SU-DHL-6 (cell line): Measurements from ENCODE around the gene SETMAR.

Source experiments
- H2AFZ ChIP-seq: fragments of 200-600 bp; sonication (generic); 2 replicates; pipeline ENCODE4 v1.6.1; 2014; ENCODE audit warnings: low read depth, mild to moderate bottlenecking, moderate library complexity, mixed read lengths, antibody characterized with exemption, low read length; ENCODE audit not compliant: severe bottlenecking
- H3F3A ChIP-seq: fragments of 200-600 bp; shearing (Covaris generic); 2 replicates; pipeline ENCODE4 v1.6.0; 2016; ENCODE audit warnings: antibody characterized with exemption, mild to moderate bottlenecking; ENCODE audit not compliant: insufficient read depth
- H3K27ac ChIP-seq: fragments of 200-600 bp; sonication (generic); 2 replicates; pipeline ENCODE4 v1.5.1; 2016; ENCODE audit warnings: low read depth, mild to moderate bottlenecking, low read length, moderate library complexity, mixed read lengths
- H3K27me3 ChIP-seq: fragments of 200-600 bp; sonication (generic), shearing (Covaris generic); 2 replicates; pipeline ENCODE4 v1.6.0; 2014; ENCODE audit warnings: mild to moderate bottlenecking, low read length
- H3K36me3 ChIP-seq: fragments of 200-600 bp; sonication (generic); 2 replicates; pipeline ENCODE4 v1.6.1; 2014; ENCODE audit warnings: mild to moderate bottlenecking, low read length, mixed read lengths
- H3K4me2 ChIP-seq: fragments of 300-600, 200-600 bp; shearing (Covaris generic), sonication (generic); 2 replicates; pipeline ENCODE4 v1.6.0; 2014; ENCODE audit warnings: low read length, low read depth, mild to moderate bottlenecking; ENCODE audit not compliant: poor library complexity, severe bottlenecking
- H3K4me3 ChIP-seq: fragments of 200-600 bp; sonication (generic); 2 replicates; pipeline ENCODE4 v1.5.1; 2014; ENCODE audit warnings: antibody characterized with exemption, low read length, mild to moderate bottlenecking, mixed read lengths; ENCODE audit not compliant: insufficient read depth, poor library complexity, severe bottlenecking
- H3K79me2 ChIP-seq: fragments of 200-600 bp; sonication (generic); 2 replicates; pipeline ENCODE4 v1.6.1; 2014; ENCODE audit warnings: mild to moderate bottlenecking, low read length, moderate library complexity; ENCODE audit not compliant: insufficient read depth
- H3K9ac ChIP-seq: fragments of 200-600 bp; sonication (generic); 2 replicates; pipeline ENCODE4 v1.7.0; 2014; ENCODE audit warnings: mild to moderate bottlenecking, low read length
- H3K9me2 ChIP-seq: fragments of 200-600 bp; sonication (generic); replicated peaks from 2 replicates; pipeline ENCODE4 v1.6.1; 2014; ENCODE audit warnings: low read length; ENCODE audit not compliant: insufficient read depth
- H3K9me3 ChIP-seq: fragments of 200-600 bp; sonication (generic); 2 replicates; pipeline ENCODE4 v1.6.1; 2014; ENCODE audit warnings: low read length, mixed read lengths; ENCODE audit not compliant: insufficient read depth
- H4K20me1 ChIP-seq: fragments of 200-600 bp; sonication (generic); 2 replicates; pipeline ENCODE4 v1.6.1; 2014; ENCODE audit warnings: low read depth, mild to moderate bottlenecking, antibody characterized with exemption, low read length, moderate library complexity, mixed read lengths
- EZH2phosphoT487 ChIP-seq: fragments of 200-600 bp; sonication (generic), shearing (Covaris generic); conservative IDR thresholded peaks from 2 replicates; pipeline ENCODE4 v1.6.1; 2018; ENCODE audit warnings: mild to moderate bottlenecking, antibody characterized with exemption, low read length, moderate library complexity, mixed read lengths
- TF ChIP-seq, protein P1 (sequence below): fragments of 200-600 bp; sonication (generic); IDR thresholded peaks from one replicate; pipeline ENCODE4 v1.5.1; 2017; ENCODE audit warnings: antibody characterized with exemption, mild to moderate bottlenecking, low read length, moderate library complexity; ENCODE audit not compliant: insufficient read depth, poor library complexity, severe bottlenecking

The SETMAR gene

GRCh38 chr3:4355401-4356219 is 52.4 kb downstream of the SETMAR start:
- H3F3A ChIP-seq = no peaks in the 10 kb centered on the region
- H3K27me3 ChIP-seq = no peaks in the 10 kb centered on the region
- H3K9ac ChIP-seq = no peak overlapping the region
- no peak overlapping the region for H3K27ac ChIP-seq
- H4K20me1 ChIP-seq = no peaks in the 10 kb centered on the region
- no peak overlapping the region for H3K4me2 ChIP-seq
- no peaks in the 10 kb centered on the region for H3K9me2 ChIP-seq
- no peak overlapping the region for H2AFZ ChIP-seq
- H3K4me3 ChIP-seq = no peak overlapping the region
- no peaks in the 10 kb centered on the region for H3K9me3 ChIP-seq
- H3K79me2 ChIP-seq = no peaks in the 10 kb centered on the region
- no peaks in the 10 kb centered on the region for H3K36me3 ChIP-seq
- no peak for TF ChIP-seq EZH2phosphoT487
- TF ChIP-seq, protein P1, sequence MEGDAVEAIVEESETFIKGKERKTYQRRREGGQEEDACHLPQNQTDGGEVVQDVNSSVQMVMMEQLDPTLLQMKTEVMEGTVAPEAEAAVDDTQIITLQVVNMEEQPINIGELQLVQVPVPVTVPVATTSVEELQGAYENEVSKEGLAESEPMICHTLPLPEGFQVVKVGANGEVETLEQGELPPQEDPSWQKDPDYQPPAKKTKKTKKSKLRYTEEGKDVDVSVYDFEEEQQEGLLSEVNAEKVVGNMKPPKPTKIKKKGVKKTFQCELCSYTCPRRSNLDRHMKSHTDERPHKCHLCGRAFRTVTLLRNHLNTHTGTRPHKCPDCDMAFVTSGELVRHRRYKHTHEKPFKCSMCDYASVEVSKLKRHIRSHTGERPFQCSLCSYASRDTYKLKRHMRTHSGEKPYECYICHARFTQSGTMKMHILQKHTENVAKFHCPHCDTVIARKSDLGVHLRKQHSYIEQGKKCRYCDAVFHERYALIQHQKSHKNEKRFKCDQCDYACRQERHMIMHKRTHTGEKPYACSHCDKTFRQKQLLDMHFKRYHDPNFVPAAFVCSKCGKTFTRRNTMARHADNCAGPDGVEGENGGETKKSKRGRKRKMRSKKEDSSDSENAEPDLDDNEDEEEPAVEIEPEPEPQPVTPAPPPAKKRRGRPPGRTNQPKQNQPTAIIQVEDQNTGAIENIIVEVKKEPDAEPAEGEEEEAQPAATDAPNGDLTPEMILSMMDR = no peak

GRCh38 chr3:4356220-4356540 is 53.0 kb downstream of the SETMAR start:
- no peak overlapping the region for H3K27ac ChIP-seq
- H3K9me2 ChIP-seq = no peaks in the 10 kb centered on the region
- H4K20me1 ChIP-seq = no peaks in the 10 kb centered on the region
- no peak overlapping the region for H3K9ac ChIP-seq
- H3K79me2 ChIP-seq = no peaks in the 10 kb centered on the region
- no peak overlapping the region for H3K4me3 ChIP-seq
- no peak overlapping the region for H3K4me2 ChIP-seq
- H3K36me3 ChIP-seq = no peaks in the 10 kb centered on the region
- no peaks in the 10 kb centered on the region for H3F3A ChIP-seq
- H2AFZ ChIP-seq = no peak overlapping the region
- H3K9me3 ChIP-seq = no peaks in the 10 kb centered on the region
- TF ChIP-seq, protein P1 = no peak
- no peak for TF ChIP-seq EZH2phosphoT487
- no peaks in the 10 kb centered on the region for H3K27me3 ChIP-seq

DNA sequence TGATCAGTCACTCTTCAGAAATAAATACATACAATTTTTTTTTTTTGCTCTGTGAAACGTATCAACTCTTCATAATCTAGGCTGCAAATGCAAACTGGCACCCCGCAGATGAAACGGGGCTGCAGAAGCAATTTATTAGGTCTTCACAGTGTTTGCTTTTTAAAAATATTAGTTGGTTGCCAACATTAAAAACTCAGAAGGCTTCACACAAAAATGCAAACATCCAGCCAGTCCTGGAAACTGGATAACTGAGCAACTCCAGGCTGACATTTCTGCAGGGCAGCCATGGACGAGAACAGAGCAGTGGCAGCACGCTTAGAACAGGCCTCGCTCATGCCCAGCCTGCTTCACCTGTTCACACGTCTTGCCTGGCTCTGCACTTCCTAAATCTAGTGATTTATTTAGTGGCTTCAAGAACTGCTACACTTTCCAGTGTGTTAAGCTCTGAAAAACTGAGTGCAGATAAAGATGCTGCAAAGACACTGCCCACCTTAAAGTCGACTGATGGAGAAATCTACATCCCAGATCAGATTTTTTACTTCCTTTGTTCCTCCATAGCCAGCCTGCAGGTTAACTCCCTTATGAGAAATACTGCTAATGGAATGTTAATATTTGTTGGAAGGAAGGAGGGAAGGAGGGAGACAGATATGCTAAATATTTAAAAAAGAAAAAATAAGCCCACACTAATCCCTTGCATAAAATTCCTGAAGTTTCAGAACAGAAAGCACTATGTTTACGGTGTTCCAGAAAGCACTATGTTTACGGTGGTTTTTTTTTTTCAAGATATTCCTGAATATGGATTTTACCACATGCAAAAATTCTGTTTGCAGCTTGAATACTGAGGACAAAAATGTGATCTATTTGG is 53.6 kb downstream of the SETMAR start:
- Histone ChIP-seq H3K27me3 (no peaks in the 10 kb centered on the region), H3K4me3 (no peak overlapping the region), H4K20me1 (no peaks in the 10 kb centered on the region), H3K9me3 (no peaks in the 10 kb centered on the region), H3K27ac (no peak overlapping the region), H3F3A (no peaks in the 10 kb centered on the region), H3K4me2 (no peak overlapping the region), H3K9me2 (no peaks in the 10 kb centered on the region), H3K9ac (no peak overlapping the region), H2AFZ (no peak overlapping the region), H3K79me2 (no peaks in the 10 kb centered on the region), H3K36me3 (no peaks in the 10 kb centered on the region)
- no peak for TF ChIP-seq EZH2phosphoT487
- TF ChIP-seq, protein P1 = no peak
